Prostate gland (tissue), 2 donors: ENCODE measurements around the gene C1QL1. TPM values are rescaled to one million over a fixed set of nuclear protein-coding genes. Genes with fewer than 3 reads are reported as not detected.

ENCODE experiments used
- DNase-seq: peaks from one replicate; pipeline ENCODE4 v3.0.0-alpha.2; 2019; ENCODE audit warnings: low spot score
- H3K27ac ChIP-seq, 2 donors: fragments of 200-600 bp; sonication (generic); 2 replicates each; pipeline ENCODE4 v1.5.1; 2017 to 2019
- H3K27me3 ChIP-seq: fragments of 200-600 bp; sonication (generic); replicated peaks from 2 replicates; pipeline ENCODE4 v1.5.1; 2019; ENCODE audit not compliant: insufficient read depth
- H3K36me3 ChIP-seq, 2 donors: fragments of 200-600 bp; sonication (generic); 1 replicate in 1 of 2; 2 replicates in 1 of 2; pipeline versions ENCODE4 v1.5.1 to v1.8.1; 2017 to 2019
- H3K4me1 ChIP-seq: fragments of 200-600 bp; sonication (generic); replicated peaks from 2 replicates; pipeline ENCODE4 v1.5.1; 2019
- H3K4me3 ChIP-seq, 2 donors: fragments of 200-600 bp; sonication (generic); 2 replicates each; pipeline ENCODE4 v1.5.1; 2017 to 2019
- H3K9me3 ChIP-seq: fragments of 200-600 bp; sonication (generic); 2 replicates; pipeline ENCODE4 v1.5.1; 2017
- CTCF ChIP-seq, 4 experiments: fragments of 200-600 bp in 2 of 4; fragments of 450-650 bp in 2 of 4; sonication (generic) in 2 of 4; IDR thresholded peaks; 1 replicate in 3 of 4; 2 replicates in 1 of 4; pipeline ENCODE4 v1.5.1; 2016 to 2019; ENCODE audit warnings: antibody characterized with exemption in 4 of 4, mild to moderate bottlenecking in 2 of 4, moderate library complexity in 2 of 4
- POLR2A ChIP-seq: fragments of 450-650 bp; IDR thresholded peaks from one replicate; pipeline ENCODE4 v1.6.1; 2016; ENCODE audit warnings: antibody characterized with exemption, mild to moderate bottlenecking
- POLR2AphosphoS5 ChIP-seq: sonication (generic); formaldehyde crosslinking; IDR thresholded peaks from one replicate; pipeline ENCODE4 v1.6.1; 2017; ENCODE audit warnings: antibody characterized with exemption
- WGBS: methylation state at CpG from one replicate; pipeline ENCODE4 v1.1.5; 2018; 5-methylcytosine and 5-hydroxymethylcytosine counted together
- intact Hi-C: fragments of 100-400 bp; cut with DNase I; formaldehyde crosslinking; loops from one replicate; pipeline ENCODE4 v1.14.2; 2022
- total RNA-seq, 2 donors: library from RNA; depleted of rRNA; stranded (reverse); fragments of >200 nt; gene quantifications; one replicate each; pipeline ENCODE4 v1.1.0, GENCODE V29; 2016

C1QL1 gene
- total RNA-seq, 2 donors from 2014 or later: 0.87 to 1.1 TPM

DNA sequence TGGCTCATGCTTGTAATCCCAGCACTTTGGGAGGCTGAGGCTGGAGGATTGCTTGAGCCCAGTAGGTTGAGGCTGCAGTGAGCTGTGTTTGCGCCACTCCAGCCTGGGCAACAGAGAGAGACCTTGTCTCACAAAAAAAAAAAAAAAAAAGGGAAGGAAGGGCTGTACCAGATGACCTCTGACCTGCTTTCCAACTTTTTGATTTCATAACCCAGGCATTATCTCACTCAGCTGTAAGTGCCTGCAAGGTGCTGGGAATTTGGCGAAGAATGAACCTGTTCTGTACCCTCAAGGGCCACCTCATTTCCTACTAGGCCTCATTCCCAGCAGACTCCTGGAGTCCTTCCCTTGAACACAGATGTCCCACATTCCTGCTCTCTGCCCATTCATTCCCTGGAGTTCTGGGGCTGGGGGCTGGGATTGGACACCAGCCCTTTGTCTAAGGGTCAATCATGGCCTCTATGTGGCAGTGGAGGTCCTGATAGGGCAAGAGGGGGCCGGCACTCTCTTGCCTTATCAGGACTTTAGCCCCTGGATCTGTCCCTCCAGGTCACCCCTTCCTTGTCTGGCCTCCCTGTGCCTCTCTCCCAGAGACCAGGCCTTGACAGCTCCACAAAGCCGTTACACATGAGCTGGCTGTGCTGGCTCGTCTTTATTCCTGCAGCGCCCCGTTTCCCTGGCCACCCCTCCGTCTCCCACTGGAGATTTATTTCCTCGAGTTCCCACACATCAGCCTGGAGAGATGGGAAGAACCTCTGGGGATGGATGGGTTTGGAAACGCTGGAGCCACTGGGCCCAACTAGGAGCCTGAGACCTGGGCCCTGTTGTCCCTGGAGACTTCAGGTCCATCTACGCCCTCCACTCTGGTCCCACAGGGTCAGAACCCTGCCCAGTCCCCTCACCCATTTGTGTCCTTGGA lies 52.0 kb downstream of the C1QL1 start:
- Histone ChIP-seq H3K4me1 (peaks cover 3% of the 10 kb centered on the region), H3K27ac (no peak overlapping the region), H3K27me3 (peaks cover 3% of the 10 kb centered on the region), H3K9me3 (no peaks in the 10 kb centered on the region), H3K4me3 (no peak overlapping the region), H3K36me3 (no peaks in the 10 kb centered on the region)
- WGBS: 72% methylated on average over 11 of the region's 11 CpGs
- DNase-seq: no peak
- intact Hi-C loops: loop anchor here (5.0 kb wide), 1 partner anchor 201 kb away; no protein-coding TSS in a partner anchor
- TF ChIP-seq POLR2AphosphoS5 (no peak), CTCF (IDR thresholded peaks at IDR 0.05) (no peak), POLR2A (no peak)

DNA sequence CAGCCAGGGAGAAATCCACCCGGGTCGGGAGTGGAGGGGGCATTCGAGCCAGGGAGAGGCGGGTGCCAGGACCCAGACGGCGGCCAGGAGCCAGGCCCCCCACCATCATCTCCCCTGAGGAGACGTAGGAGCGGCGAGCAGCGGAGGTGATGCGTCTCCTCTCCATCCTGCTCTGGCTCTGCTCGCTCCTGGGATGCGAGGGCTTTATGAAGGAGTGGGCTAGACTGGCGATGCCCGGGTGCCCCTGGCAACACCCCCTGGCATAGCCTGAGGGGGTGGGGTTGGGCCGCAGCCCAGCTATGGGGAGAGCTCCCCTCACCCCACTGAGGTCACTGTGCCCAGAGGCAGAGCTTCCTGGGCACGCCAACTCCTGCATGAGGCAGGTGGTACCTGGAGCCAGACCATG lies 52.8 kb downstream of the C1QL1 start, which contains the start of gene GFAP:
GFAP (minus strand) TSS at position 180 of the 406 bp plus-strand sequence; CDS start at position 166, 14 bp downstream.
- DNase-seq: no peak
- H3K27me3 ChIP-seq: peaks cover 3% of the 10 kb centered on the region
- no peak within 1 kb of the TSS for H3K27ac ChIP-seq
- H3K36me3 ChIP-seq: no peaks in the 10 kb centered on the region
- no peak within 1 kb of the TSS for H3K4me3 ChIP-seq
- TF ChIP-seq CTCF (IDR thresholded peaks at IDR 0.05) (no peak), POLR2A (no peak), POLR2AphosphoS5 (no peak)
- peaks cover 3% of the 10 kb centered on the region for H3K4me1 ChIP-seq
- 82% methylated on average over 17 of the region's 17 CpGs for WGBS
- intact Hi-C loops: loop anchor here (5.0 kb wide), 1 partner anchor 202 kb away; no protein-coding TSS in a partner anchor
- no peaks in the 10 kb centered on the region for H3K9me3 ChIP-seq

DNA sequence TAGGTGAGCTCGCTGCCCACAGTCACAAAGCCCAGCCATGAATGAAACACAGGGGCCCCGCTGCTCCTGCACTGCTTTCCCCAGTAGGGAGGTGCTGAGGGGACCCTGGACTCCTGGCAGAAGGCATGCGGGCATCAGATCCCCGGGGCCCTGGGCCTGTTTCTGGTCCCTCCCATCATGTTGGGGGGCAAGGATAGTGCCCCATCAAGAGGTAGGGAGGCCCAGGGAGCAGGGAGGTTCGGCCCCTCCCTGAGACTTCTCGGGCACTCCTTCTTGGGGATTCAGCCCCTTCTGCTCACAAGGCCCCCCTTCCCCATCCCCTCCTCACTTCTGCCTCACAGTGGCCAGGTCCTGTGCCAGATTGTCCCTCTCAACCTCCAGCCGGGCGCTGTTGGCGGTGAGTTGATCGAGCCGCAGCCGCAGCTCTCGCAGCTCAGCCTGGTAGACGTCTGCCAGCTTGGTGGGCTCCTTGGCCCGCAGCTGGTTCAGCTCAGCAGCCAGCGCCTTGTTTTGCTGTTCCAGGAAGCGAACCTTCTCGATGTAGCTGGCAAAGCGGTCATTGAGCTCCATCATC lies 53.3 kb downstream of the C1QL1 start:
- intact Hi-C loops: loop anchor here (5.0 kb wide), 1 partner anchor 203 kb away; no protein-coding TSS in a partner anchor
- H3K9me3 ChIP-seq: no peaks in the 10 kb centered on the region
- DNase-seq: no peak
- H3K27ac ChIP-seq: no peak overlapping the region
- 82% methylated on average over 17 of the region's 19 CpGs for WGBS
- no peaks in the 10 kb centered on the region for H3K36me3 ChIP-seq
- H3K4me3 ChIP-seq: no peak overlapping the region
- H3K4me1 ChIP-seq: peaks cover 3% of the 10 kb centered on the region
- peaks cover 3% of the 10 kb centered on the region for H3K27me3 ChIP-seq
- TF ChIP-seq CTCF (IDR thresholded peaks at IDR 0.05): no peak
- no peak for TF ChIP-seq POLR2A
- no peak for TF ChIP-seq POLR2AphosphoS5

- Histone ChIP-seq H3K4me1 (peaks cover 3% of the 10 kb centered on the region), H3K27ac (no peak overlapping the region), H3K9me3 (no peaks in the 10 kb centered on the region), H3K4me3 (no peak overlapping the region), H3K36me3 (no peaks in the 10 kb centered on the region), H3K27me3 (peaks cover 3% of the 10 kb centered on the region)
- intact Hi-C loops: no loop called here
- no peak for TF ChIP-seq POLR2AphosphoS5
- no peak for TF ChIP-seq POLR2A
- 91% methylated on average over 4 of the region's 4 CpGs for WGBS
- DNase-seq: no peak
Measured at GRCh38 chr17:44914148-44914547, 54.0 kb downstream of the C1QL1 start.

DNA sequence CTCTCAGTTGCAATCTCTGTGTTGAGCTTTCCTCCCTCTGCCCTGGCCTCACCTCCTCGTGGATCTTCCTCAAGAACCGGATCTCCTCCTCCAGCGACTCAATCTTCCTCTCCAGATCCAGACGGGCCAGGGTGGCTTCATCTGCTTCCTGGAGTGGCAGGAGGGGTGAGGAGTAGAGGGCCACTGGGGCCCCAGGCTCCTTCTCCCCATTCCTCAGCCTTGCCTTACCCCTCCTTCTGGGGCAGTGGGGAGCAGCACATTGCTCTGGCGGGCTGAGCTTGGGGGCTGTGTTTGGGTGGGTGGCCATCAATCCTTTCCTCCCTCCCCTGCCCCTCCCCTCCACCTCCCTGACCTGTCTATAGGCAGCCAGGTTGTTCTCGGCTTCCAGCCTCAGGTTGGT lies 54.4 kb downstream of the C1QL1 start:
- no peak for DNase-seq
- Histone ChIP-seq H3K4me3 (no peak overlapping the region), H3K36me3 (no peaks in the 10 kb centered on the region), H3K4me1 (peaks cover 3% of the 10 kb centered on the region), H3K27me3 (peaks cover 3% of the 10 kb centered on the region), H3K9me3 (no peaks in the 10 kb centered on the region), H3K27ac (no peak overlapping the region)
- intact Hi-C loops: no loop called here
- 63% methylated on average over 6 of the region's 6 CpGs for WGBS
- no peak for TF ChIP-seq POLR2AphosphoS5
- no peak for TF ChIP-seq POLR2A
- TF ChIP-seq CTCF (IDR thresholded peaks at IDR 0.05): no peak
